HG02970 (cell line): ENCODE data around the gene SOS1.
A peak's percentile ranks its signal among the peaks of the same experiment; 100 is the strongest.
"Not testable (repeated sequence)": the region's sequence is repeated elsewhere in the genome, so short reads cannot be mapped to it uniquely, and the experiment has no call there.

Experiments
- ATAC-seq: cut with Tn5 transposase; IDR thresholded peaks from one replicate; pipeline ENCODE4 v1.9.1; 2021; ENCODE audit warnings: mild to moderate bottlenecking, moderate library complexity, moderate number of reproducible peaks; ENCODE audit not compliant: unreplicated experiment, low FRiP score

The SOS1 gene

GRCh38 chr2:39139511-39140237 is 18.8 kb upstream of the SOS1 start:
- ATAC-seq, result no peak

GRCh38 chr2:39138837-39139211 is 18.0 kb upstream of the SOS1 start:
- ATAC-seq, result no peak

- ATAC-seq, result not testable (repeated sequence)
Measured at GRCh38 chr2:39138187-39138836, 17.5 kb upstream of the SOS1 start.

- ATAC-seq, result no peak
Measured at GRCh38 chr2:39136799-39137198, 15.9 kb upstream of the SOS1 start.

GRCh38 chr2:39135690-39136259 is 14.9 kb upstream of the SOS1 start:
- no peak for ATAC-seq

- ATAC-seq, result no peak
Measured at GRCh38 chr2:39133215-39133851, 12.5 kb upstream of the SOS1 start.

GRCh38 chr2:39128919-39129391 is 8.1 kb upstream of the SOS1 start:
- ATAC-seq, result peak; percentile 49

- ATAC-seq, result peak; percentile 31
Measured at GRCh38 chr2:39127973-39128372, 7.1 kb upstream of the SOS1 start.

- no peak for ATAC-seq
Measured at GRCh38 chr2:39124746-39125057, 3.9 kb upstream of the SOS1 start.

- peak; percentile 55 for ATAC-seq
Measured at GRCh38 chr2:39124000-39124745, 3.3 kb upstream of the SOS1 start.

GRCh38 chr2:39123436-39123999 is 2.7 kb upstream of the SOS1 start:
- no peak for ATAC-seq

- no peak for ATAC-seq
Measured at GRCh38 chr2:39121523-39122063, 742 bp upstream of the SOS1 start.

GRCh38 chr2:39120521-39120770 is 405 bp downstream of the SOS1 start:
- ATAC-seq, result peak; percentile 21

GRCh38 chr2:39119732-39120520 is 925 bp downstream of the SOS1 start:
- peak; percentile 47 for ATAC-seq

- ATAC-seq, result no peak
Measured at GRCh38 chr2:39118786-39119499, 1.9 kb downstream of the SOS1 start.

GRCh38 chr2:39115556-39115955 is 5.3 kb downstream of the SOS1 start:
- no peak for ATAC-seq

- ATAC-seq, result no peak
Measured at GRCh38 chr2:39114771-39115170, 6.1 kb downstream of the SOS1 start.

GRCh38 chr2:39109537-39109936 is 11.3 kb downstream of the SOS1 start:
- ATAC-seq, result no peak

- ATAC-seq, result no peak
Measured at GRCh38 chr2:39108377-39108776, 12.5 kb downstream of the SOS1 start.
